Pancreas (tissue), 10 donors: ENCODE results near the gene A2ML1. TPM values are rescaled to one million over a fixed set of nuclear protein-coding genes. Genes with fewer than 3 reads are reported as not detected.

ENCODE experiments used
- ATAC-seq, 4 donors: fragments of 200-7000 bp; cut with Tn5 transposase; one replicate each; pipeline versions ENCODE4 v1.8.0 to v1.9.1; 2020; ENCODE audit warnings: mild to moderate bottlenecking in 4 of 4, moderate library complexity in 4 of 4
- DNase-seq, 6 donors: peaks; one replicate each; pipeline ENCODE4 v3.0.0-alpha.2; 2020
- FAIRE-seq: peaks from 2 replicates; lab custom pipeline; 2012; peaks lifted over from hg19 to GRCh38; lab: Jason Lieb, UNC
- H3K27ac ChIP-seq, 4 donors: fragments of 200-600 bp; sonication (generic); 1 replicate in 3 of 4; 2 replicates in 1 of 4; pipeline versions ENCODE4 v1.5.0 to v1.8.0; 2020
- H3K27me3 ChIP-seq, 4 donors: fragments of 200-600 bp; one replicate each; pipeline ENCODE4 v1.8.0; 2021
- H3K36me3 ChIP-seq, 3 donors: fragments of 200-600 bp; sonication (generic) in 1 of 3; one replicate each; pipeline versions ENCODE4 v1.5.0 to v1.8.0; 2020 to 2021
- H3K4me1 ChIP-seq, 3 donors: fragments of 200-600 bp; one replicate each; pipeline ENCODE4 v1.8.0; 2021
- H3K4me3 ChIP-seq, 4 donors: fragments of 200-600 bp; sonication (generic) in 2 of 4; one replicate each; pipeline versions ENCODE4 v1.5.0 to v1.8.0; 2020 to 2021
- H3K9me3 ChIP-seq, 4 donors: fragments of 200-600 bp; one replicate each; pipeline ENCODE4 v1.8.0; 2021
- CTCF ChIP-seq, 4 donors: fragments of 200-600 bp; sonication (generic) in 3 of 4; IDR thresholded peaks; one replicate each; pipeline versions ENCODE4 v1.5.0 to v1.8.0; 2021; ENCODE audit warnings: antibody characterized with exemption in 4 of 4
- WGBS, 2 donors: extraction: QIAGEN DNeasy Blood & Tissue Kit; methylation state at CpG; one replicate each; pipeline ENCODE4 v1.1.7; 2013; 5-methylcytosine and 5-hydroxymethylcytosine counted together
- intact Hi-C, 3 donors: fragments of 100-400 bp; cut with DNase I; formaldehyde crosslinking; loops; one replicate each; pipeline versions ENCODE4 v1.11.1 to v1.14.2; 2022
- polyA plus RNA-seq, 2 donors: library from polyadenylated mRNA; stranded (reverse); fragments of 200-250 nt; gene quantifications; one replicate each; pipeline ENCODE4 v1.2.3, GENCODE V29; 2013
- total RNA-seq, 6 donors: library from RNA; stranded (reverse); fragmentation: NEBNext Ultra II Directional in 4 of 6; extraction: Animal tissue kit (Norgen Biotek cat#: 25700) in 4 of 6; gene quantifications; one replicate each; pipeline versions ENCODE4 v1.2.1 to v1.2.4, GENCODE V29; 2021 to 2023
- donor health status: healthy with polysubstance abuse.
- donor health status: DM: no; HTN: no; CAD: no; lungs with moderate emphysema.
- donor health status: DM: no; HTN: no; CAD: no.
- donor health status: control.
- donor health status: control.
- donor health status: Bipolar disorder and iron deficiency.
- donor health status: DM: yes; HTN: yes; CAD: no.
- donor health status: DM: no; HTN: no; CAD: no.
- donor health status: DM: no; HTN: no; CAD: no.
- donor health status: DM: yes; HTN: yes; CAD: no.

A2ML1 gene
- total and polyA plus RNA-seq, 8 donors, result 0.05 to 0.08 TPM; not detected in 6

GRCh38 chr12:8871068-8871467 is 48.6 kb downstream of the A2ML1 start:
- Histone ChIP-seq H3K4me1 (no peaks in the 10 kb centered on the region), H3K36me3 (no peaks in the 10 kb centered on the region), H3K4me3 (no peak overlapping the region), H3K27ac (no peak overlapping the region), H3K9me3 (no peaks in the 10 kb centered on the region), H3K27me3 (no peaks in the 10 kb centered on the region)
- no peak for DNase-seq
- intact Hi-C loops, result no loop called here
- FAIRE-seq, result no peak
- no peak for TF ChIP-seq CTCF (IDR thresholded peaks at IDR 0.05)
- no peak for ATAC-seq

- Histone ChIP-seq H3K4me3 (no peak overlapping the region), H3K4me1 (no peaks in the 10 kb centered on the region), H3K9me3 (no peaks in the 10 kb centered on the region), H3K36me3 (no peaks in the 10 kb centered on the region), H3K27me3 (no peaks in the 10 kb centered on the region), H3K27ac (no peak overlapping the region)
- ATAC-seq (no peak), DNase-seq (no peak), FAIRE-seq (no peak)
- 29 to 44% methylated on average over 4 of the region's 4 CpGs for WGBS, 2 donors
- intact Hi-C loops, result no loop called here
- no peak for TF ChIP-seq CTCF (IDR thresholded peaks at IDR 0.05)
These were observed 54.5 kb downstream of the A2ML1 start for GRCh38 chr12:8876887-8877286.

- Histone ChIP-seq H3K36me3 (no peaks in the 10 kb centered on the region), H3K4me3 (no peak overlapping the region), H3K9me3 (no peaks in the 10 kb centered on the region), H3K27ac (no peak overlapping the region), H3K27me3 (no peaks in the 10 kb centered on the region), H3K4me1 (peaks cover 0 to 3% (median 0%) of the 10 kb centered on the region in 3 donors)
- intact Hi-C loops, result no loop called here
- no peak for TF ChIP-seq CTCF (IDR thresholded peaks at IDR 0.05)
- no peak for DNase-seq
- WGBS, 2 donors, result 90 to 94% methylated on average over 6 of the region's 6 CpGs
- FAIRE-seq, result no peak
- ATAC-seq, result no peak
These were observed 64.3 kb downstream of the A2ML1 start for GRCh38 chr12:8886502-8887284.

GRCh38 chr12:8887285-8887715 is 64.9 kb downstream of the A2ML1 start:
- no peak for DNase-seq
- Histone ChIP-seq H3K36me3 (no peaks in the 10 kb centered on the region), H3K4me1 (peaks cover 0 to 3% (median 0%) of the 10 kb centered on the region in 3 donors), H3K27me3 (no peaks in the 10 kb centered on the region), H3K9me3 (no peaks in the 10 kb centered on the region), H3K27ac (no peak overlapping the region), H3K4me3 (no peak overlapping the region)
- 68 to 78% methylated on average over 4 of the region's 4 CpGs for WGBS, 2 donors
- intact Hi-C loops, result no loop called here
- ATAC-seq, result no peak
- no peak for FAIRE-seq
- TF ChIP-seq CTCF (IDR thresholded peaks at IDR 0.05), result no peak
